ENCODE data around the gene TMEM255A.

The TMEM255A gene

GRCh38 chrX:120262859-120263708 lies 48.2 kb downstream of the TMEM255A start:
- DNase-seq = no peak

- DNase-seq = peak; percentile 31
Measured at GRCh38 chrX:120260369-120260768, 50.9 kb downstream of the TMEM255A start.

- DNase-seq = no peak
Measured at GRCh38 chrX:120253784-120254183, 57.5 kb downstream of the TMEM255A start.

GRCh38 chrX:120251471-120252011 lies 59.7 kb downstream of the TMEM255A start:
- no peak for DNase-seq

GRCh38 chrX:120250522-120251271 lies 60.6 kb downstream of the TMEM255A start, which contains the start of gene ZBTB33:
ZBTB33 (plus strand) TSS chrX:120250812; CDS start chrX:120253416, 2,604 bp downstream.
- peak; percentile 93 for DNase-seq

GRCh38 chrX:120244735-120245498 lies 66.3 kb downstream of the TMEM255A start:
- peak; percentile 47 for DNase-seq

GRCh38 chrX:120244395-120244734 lies 66.9 kb downstream of the TMEM255A start:
- DNase-seq = no peak

GRCh38 chrX:120242813-120243212 lies 68.4 kb downstream of the TMEM255A start:
- no peak for DNase-seq

- DNase-seq = no peak
Measured at GRCh38 chrX:120238933-120239332, 72.3 kb downstream of the TMEM255A start.

- no peak for DNase-seq
Measured at GRCh38 chrX:120236687-120237479, 74.4 kb downstream of the TMEM255A start.

GRCh38 chrX:120235284-120235683 lies 76.0 kb downstream of the TMEM255A start:
- DNase-seq = no peak

GRCh38 chrX:120228187-120228908 lies 82.9 kb downstream of the TMEM255A start:
- no peak for DNase-seq

GRCh38 chrX:120224388-120224787 lies 86.9 kb downstream of the TMEM255A start:
- no peak for DNase-seq

GRCh38 chrX:120223374-120223773 lies 87.9 kb downstream of the TMEM255A start:
- no peak for DNase-seq

- peak; percentile 20 for DNase-seq
Measured at GRCh38 chrX:120213438-120214265, 97.6 kb downstream of the TMEM255A start.

All from NCI-H510A (cell line).